GM21390 (cell line): ENCODE measurements around the gene C19orf12.
"Not testable (repeated sequence)": the region's sequence is repeated elsewhere in the genome, so short reads cannot be mapped to it uniquely, and the experiment has no call there.

Experiments
- ATAC-seq: cut with Tn5 transposase; IDR thresholded peaks from one replicate; pipeline ENCODE4 v1.9.1; 2021; ENCODE audit not compliant: unreplicated experiment

C19orf12 gene

GRCh38 chr19:29677001-29677817 is 37.9 kb downstream of the C19orf12 start:
- ATAC-seq, result no peak

- ATAC-seq, result no peak
Measured at GRCh38 chr19:29676586-29676985, 38.5 kb downstream of the C19orf12 start.

GRCh38 chr19:29675650-29676186 is 39.3 kb downstream of the C19orf12 start:
- no peak for ATAC-seq

GRCh38 chr19:29675120-29675649 is 39.9 kb downstream of the C19orf12 start:
- no peak for ATAC-seq

- ATAC-seq, result no peak
Measured at GRCh38 chr19:29674374-29675119, 40.5 kb downstream of the C19orf12 start.

- no peak for ATAC-seq
Measured at GRCh38 chr19:29673451-29674371, 41.4 kb downstream of the C19orf12 start.

- ATAC-seq, result no peak
Measured at GRCh38 chr19:29672933-29673336, 42.1 kb downstream of the C19orf12 start.

- no peak for ATAC-seq
Measured at GRCh38 chr19:29672319-29672932, 42.6 kb downstream of the C19orf12 start.

GRCh38 chr19:29671393-29672160 is 43.5 kb downstream of the C19orf12 start:
- ATAC-seq, result peak; percentile 72

GRCh38 chr19:29671026-29671392 is 44.1 kb downstream of the C19orf12 start:
- not testable (repeated sequence) for ATAC-seq

GRCh38 chr19:29670255-29670654 is 44.8 kb downstream of the C19orf12 start:
- no peak for ATAC-seq

GRCh38 chr19:29668746-29669609 is 46.1 kb downstream of the C19orf12 start:
- ATAC-seq, result no peak

GRCh38 chr19:29667901-29668341 is 47.1 kb downstream of the C19orf12 start:
- ATAC-seq, result no peak

- ATAC-seq, result no peak
Measured at GRCh38 chr19:29667387-29667783, 47.7 kb downstream of the C19orf12 start.

GRCh38 chr19:29666578-29667386 is 48.3 kb downstream of the C19orf12 start:
- no peak for ATAC-seq

- no peak for ATAC-seq
Measured at GRCh38 chr19:29665826-29666577, 49.1 kb downstream of the C19orf12 start.
